B cell (primary cell): ENCODE data around the gene ZNF277. TPM values are rescaled to one million over a fixed set of nuclear protein-coding genes. Genes with fewer than 3 reads are reported as not detected.

Experiments used
- ATAC-seq: fragments of 200-7000 bp; cut with Tn5 transposase; one replicate; pipeline ENCODE4 v1.10.0; 2021; ENCODE audit warnings: low read depth, mild to moderate bottlenecking, moderate number of reproducible peaks, moderate library complexity
- CTCF ChIA-PET: fragments of 350-600 bp; sonication (Branson Sonifier 250); formaldehyde crosslinking; loops from one replicate; lab custom pipeline; 2021; ENCODE audit warnings: antibody characterized with exemption, inconsistent platforms; lab: Charles Lee
- POLR2A ChIA-PET: fragments of 350-600 bp; sonication (Branson Sonifier 250); formaldehyde crosslinking; loops from one replicate; lab custom pipeline; 2021; ENCODE audit warnings: antibody characterized with exemption; lab: Charles Lee
- DNase-seq: peaks from one replicate; pipeline ENCODE4 v3.0.0; 2013
- H2AFZ ChIP-seq: 2 replicates; pipeline ENCODE4 v1.6.1; 2012; ENCODE audit warnings: mild to moderate bottlenecking, low read depth, low read length; ENCODE audit not compliant: insufficient read depth, poor library complexity, severe bottlenecking
- H3K27ac ChIP-seq, 2 donors: 1 replicate in 1 of 2; 2 replicates in 1 of 2; pipeline ENCODE4 v1.5.1; 2012 to 2013; ENCODE audit warnings: low read length in 2 of 2, mild to moderate bottlenecking in 2 of 2, moderate library complexity in 1 of 2
- H3K27me3 ChIP-seq, 4 experiments: fragments of 200-600 bp in 1 of 4; sonication (generic) in 1 of 4; replicated peaks in 1 of 4; 1 replicate in 2 of 4; 2 replicates in 2 of 4; pipeline versions ENCODE4 v1.6.1 to v1.7.0; 2013 to 2016; ENCODE audit warnings: low read length in 3 of 4, mild to moderate bottlenecking in 2 of 4, mixed read lengths in 1 of 4, moderate library complexity in 1 of 4; ENCODE audit not compliant: insufficient read depth in 4 of 4, control insufficient read depth in 3 of 4; ENCODE audit errors: control extremely low read depth in 1 of 4
- H3K36me3 ChIP-seq, 2 experiments: replicated peaks in 1 of 2; 1 replicate in 1 of 2; 2 replicates in 1 of 2; pipeline versions ENCODE4 v1.6.1 to v1.7.1; 2013; ENCODE audit warnings: low read length in 1 of 2; ENCODE audit not compliant: insufficient read depth in 2 of 2, control insufficient read depth in 1 of 2; ENCODE audit errors: control extremely low read depth in 1 of 2, extremely low read depth in 1 of 2
- H3K4me1 ChIP-seq, 2 donors: fragments of 200-600 bp in 1 of 2; sonication (generic) in 1 of 2; 1 replicate in 1 of 2; 2 replicates in 1 of 2; pipeline versions ENCODE4 v1.5.1 to v1.6.1; 2013 to 2017; ENCODE audit warnings: low read length in 2 of 2; ENCODE audit not compliant: control insufficient read depth in 2 of 2, insufficient read depth in 2 of 2
- H3K4me2 ChIP-seq: replicated peaks from 2 replicates; pipeline ENCODE3; 2012; ENCODE audit warnings: mild to moderate bottlenecking, low read depth, low read length; ENCODE audit not compliant: poor library complexity, severe bottlenecking
- H3K4me3 ChIP-seq, 5 experiments: fragments of 200-600 bp in 1 of 5; sonication (generic) in 1 of 5; 1 replicate in 3 of 5; 2 replicates in 2 of 5; pipeline versions ENCODE4 v1.5.1 to v1.7.0; 2011 to 2016; ENCODE audit warnings: low read length in 4 of 5, mild to moderate bottlenecking in 4 of 5, low read depth in 2 of 5, control low read depth in 1 of 5, moderate library complexity in 1 of 5; ENCODE audit not compliant: insufficient read depth in 1 of 5; ENCODE audit errors: control extremely low read depth in 1 of 5, extremely low read depth in 1 of 5
- H3K79me2 ChIP-seq: fragments of 200-600 bp; sonication (generic); one replicate; pipeline ENCODE4 v1.6.0; 2016; ENCODE audit warnings: low read length; ENCODE audit not compliant: control insufficient read depth, insufficient read depth
- H3K9ac ChIP-seq: fragments of 200-600 bp; sonication (generic); 2 replicates; pipeline ENCODE4 v1.6.1; 2017; ENCODE audit warnings: mild to moderate bottlenecking, low read length, moderate library complexity
- H3K9me3 ChIP-seq, 3 donors: one replicate each; pipeline versions ENCODE4 v1.6.1 to v1.7.1; 2013; ENCODE audit warnings: low read length in 2 of 3; ENCODE audit not compliant: control insufficient read depth in 2 of 3, insufficient read depth in 1 of 3; ENCODE audit errors: control extremely low read depth in 1 of 3
- H4K20me1 ChIP-seq: 2 replicates; pipeline ENCODE4 v1.6.0; 2012; ENCODE audit warnings: mild to moderate bottlenecking, low read length; ENCODE audit not compliant: insufficient read depth, control insufficient read depth, poor library complexity, severe bottlenecking
- H3K27ac Mint-ChIP-seq: one replicate; pipeline ENCODE4 v1.8.0; 2021; ENCODE audit warnings: mixed read lengths
- H3K27me3 Mint-ChIP-seq: one replicate; pipeline ENCODE4 v1.8.0; 2021; ENCODE audit warnings: mixed read lengths
- H3K4me1 Mint-ChIP-seq: one replicate; pipeline ENCODE4 v1.8.0; 2021; ENCODE audit warnings: mixed read lengths
- H3K4me3 Mint-ChIP-seq: one replicate; pipeline ENCODE4 v1.8.0; 2021; ENCODE audit warnings: mixed read lengths
- H3K9me3 Mint-ChIP-seq: one replicate; pipeline ENCODE4 v1.8.0; 2022; ENCODE audit warnings: mixed read lengths; ENCODE audit not compliant: insufficient read depth
- CTCF ChIP-seq: fragments of 200-600 bp; IDR thresholded peaks from one replicate; pipeline ENCODE4 v1.8.0; 2022; ENCODE audit warnings: antibody characterized with exemption, mild to moderate bottlenecking
- EZH2 ChIP-seq: IDR thresholded peaks from 2 replicates; pipeline ENCODE4 v1.6.1; 2012; ENCODE audit warnings: borderline replicate concordance, low read depth, mild to moderate bottlenecking, moderate library complexity, low read length; ENCODE audit not compliant: insufficient read depth, poor library complexity, severe bottlenecking
- WGBS: methylation state at CpG from one replicate; pipeline ENCODE4 v1.1.5; 2013; ENCODE audit warnings: missing lambda C conversion rate; ENCODE audit not compliant: insufficient coverage; 5-methylcytosine and 5-hydroxymethylcytosine counted together
- intact Hi-C: fragments of 100-400 bp; cut with micrococcal nuclease; formaldehyde crosslinking; loops from one replicate; pipeline ENCODE4 v1.10.0; 2022
- polyA plus RNA-seq: library from polyadenylated mRNA; depleted of rRNA; stranded (reverse); fragments of >200 nt; gene quantifications from 2 replicates; pipeline ENCODE4 v1.2.3, GENCODE V29; 2012
- total RNA-seq, 2 donors: library from RNA; stranded (reverse); fragments of 120-200 nt in 1 of 2; gene quantifications; 1 replicate in 1 of 2; 2 replicates in 1 of 2; pipeline versions ENCODE4 v1.2.3 to v1.2.4, GENCODE V29; 2013 to 2022

The ZNF277 gene
- total and polyA plus RNA-seq, 2 donors (not counting 1 experiment from before 2014, with no cell fraction given), result 9.5 to 18.6 TPM

- POLR2A ChIA-PET, result no interaction called here
- no peak for ATAC-seq
Measured at GRCh38 chr7:112356596-112356995, 150.1 kb downstream of the ZNF277 start.

GRCh38 chr7:112357136-112357535 lies 150.6 kb downstream of the ZNF277 start:
- H3K36me3 ChIP-seq, result no peaks in the 10 kb centered on the region
- POLR2A ChIA-PET, result no interaction called here
- H3K4me3 ChIP-seq, result no peak overlapping the region
- intact Hi-C loops, result no loop called here
- DNase-seq (no peak), ATAC-seq (no peak)
- no peaks in the 10 kb centered on the region for H3K27me3 ChIP-seq
- H2AFZ ChIP-seq, result no peak overlapping the region
- CTCF ChIA-PET, result no interaction called here
- no peaks in the 10 kb centered on the region for H3K4me1 Mint-ChIP-seq
- H4K20me1 ChIP-seq, result no peaks in the 10 kb centered on the region
- no peak overlapping the region for H3K27ac ChIP-seq
- TF ChIP-seq CTCF (no peak), EZH2 (no peak)
- 90% methylated on average over 2 of the region's 4 CpGs for WGBS
- peaks cover 3% of the 10 kb centered on the region for H3K9me3 Mint-ChIP-seq
- H3K9me3 ChIP-seq, result no peaks in the 10 kb centered on the region
- no peaks in the 10 kb centered on the region for H3K79me2 ChIP-seq
- no peak overlapping the region for H3K27ac Mint-ChIP-seq
- H3K9ac ChIP-seq, result no peak overlapping the region
- no peaks in the 10 kb centered on the region for H3K4me1 ChIP-seq
- H3K4me3 Mint-ChIP-seq, result no peak overlapping the region
- peaks cover 27% of the 10 kb centered on the region for H3K27me3 Mint-ChIP-seq
- H3K4me2 ChIP-seq, result no peak overlapping the region

More at GRCh38 chr7:112356596-112356995, 150.1 kb downstream of the ZNF277 start:
- Mint-ChIP-seq H3K9me3 (peaks cover 3% of the 10 kb centered on the region), H3K4me1 (no peaks in the 10 kb centered on the region), H3K4me3 (no peak overlapping the region), H3K27me3 (peaks cover 27% of the 10 kb centered on the region), H3K27ac (no peak overlapping the region)
- H3K4me3 ChIP-seq, result no peak overlapping the region
- no peak overlapping the region for H3K4me2 ChIP-seq
- no peak overlapping the region for H3K9ac ChIP-seq
- H3K27me3 ChIP-seq, result no peaks in the 10 kb centered on the region
- H3K4me1 ChIP-seq, result no peaks in the 10 kb centered on the region
- H3K36me3 ChIP-seq, result no peaks in the 10 kb centered on the region
- no peaks in the 10 kb centered on the region for H3K79me2 ChIP-seq
- H3K9me3 ChIP-seq, result no peaks in the 10 kb centered on the region
- H2AFZ ChIP-seq, result no peak overlapping the region
- H4K20me1 ChIP-seq, result no peaks in the 10 kb centered on the region
- H3K27ac ChIP-seq, result no peak overlapping the region
- WGBS, result no CpG with 5 or more reads among the region's 2 CpGs
- intact Hi-C loops, result no loop called here
- no peak for DNase-seq
- TF ChIP-seq CTCF (no peak), EZH2 (no peak)
- CTCF ChIA-PET, result no interaction called here
